ENCODE results near the gene SNTG2. TPM values are rescaled to one million over a fixed set of nuclear protein-coding genes. Genes with fewer than 3 reads are reported as not detected.

SNTG2 gene
- total RNA-seq, 2 experiments from 2014 or later, result 2.9 to 3.5 TPM

DNA sequence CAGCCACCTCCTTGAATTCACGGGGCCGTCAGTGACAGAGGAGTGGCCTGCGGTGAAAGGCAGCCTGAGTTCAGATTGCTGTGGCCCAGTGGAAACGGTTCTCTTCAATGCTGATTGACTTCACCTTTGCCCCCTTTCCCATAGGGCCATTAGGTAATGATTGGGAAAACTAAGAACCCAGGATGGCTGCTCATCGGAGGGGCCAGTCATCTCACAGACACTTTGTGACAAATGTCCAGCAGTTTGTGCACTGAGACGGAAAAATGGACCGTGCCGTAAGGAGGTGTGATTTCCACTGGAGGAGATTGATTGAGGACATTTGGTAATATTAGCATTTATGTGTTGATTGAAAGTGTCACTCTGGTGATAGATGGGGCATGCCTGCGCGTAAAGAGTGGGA is 402.9 kb downstream of the SNTG2 start:
- Mint-ChIP-seq H3K4me3 (no peak overlapping the region), H3K4me1 (no peaks in the 10 kb centered on the region), H3K9me3 (peaks cover 4% of the 10 kb centered on the region), H3K27ac (no peak overlapping the region), H3K36me3 (peaks cover 3% of the 10 kb centered on the region), H3K27me3 (peaks cover 2% of the 10 kb centered on the region)
- ATAC-seq (ENCODE audit: low read depth) (no peak), DNase-seq (no peak)
- POLR2A ChIA-PET, result no interaction called here

DNA sequence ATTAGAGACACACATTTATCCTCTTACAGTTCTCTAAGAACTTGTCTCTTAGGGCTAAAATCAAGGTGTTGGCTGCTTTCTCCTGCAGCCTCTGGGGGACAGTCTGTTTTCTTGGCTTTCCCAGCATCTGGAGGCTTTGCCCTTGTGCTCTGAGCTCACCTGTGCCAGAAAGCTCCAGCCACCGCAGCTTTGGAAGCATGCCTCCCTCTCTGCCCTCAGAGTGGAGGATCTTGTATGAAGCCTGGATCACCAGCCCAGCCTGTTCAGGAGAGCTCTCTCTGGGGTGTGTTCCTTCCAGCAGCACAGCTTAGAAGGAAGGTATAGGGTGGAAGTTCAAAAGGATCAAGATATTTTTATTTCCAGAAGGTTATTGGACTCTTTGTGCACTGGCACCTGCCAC is 409.5 kb downstream of the SNTG2 start:
- POLR2A ChIA-PET, result no interaction called here
- H3K9me3 Mint-ChIP-seq, result peaks cover 4% of the 10 kb centered on the region
- DNase-seq (no peak), ATAC-seq (ENCODE audit: low read depth) (no peak)
- H3K4me3 Mint-ChIP-seq, result no peak overlapping the region
- H3K36me3 Mint-ChIP-seq, result no peaks in the 10 kb centered on the region
- H3K27ac Mint-ChIP-seq, result no peak overlapping the region
- no peaks in the 10 kb centered on the region for H3K27me3 Mint-ChIP-seq
- no peaks in the 10 kb centered on the region for H3K4me1 Mint-ChIP-seq

DNA sequence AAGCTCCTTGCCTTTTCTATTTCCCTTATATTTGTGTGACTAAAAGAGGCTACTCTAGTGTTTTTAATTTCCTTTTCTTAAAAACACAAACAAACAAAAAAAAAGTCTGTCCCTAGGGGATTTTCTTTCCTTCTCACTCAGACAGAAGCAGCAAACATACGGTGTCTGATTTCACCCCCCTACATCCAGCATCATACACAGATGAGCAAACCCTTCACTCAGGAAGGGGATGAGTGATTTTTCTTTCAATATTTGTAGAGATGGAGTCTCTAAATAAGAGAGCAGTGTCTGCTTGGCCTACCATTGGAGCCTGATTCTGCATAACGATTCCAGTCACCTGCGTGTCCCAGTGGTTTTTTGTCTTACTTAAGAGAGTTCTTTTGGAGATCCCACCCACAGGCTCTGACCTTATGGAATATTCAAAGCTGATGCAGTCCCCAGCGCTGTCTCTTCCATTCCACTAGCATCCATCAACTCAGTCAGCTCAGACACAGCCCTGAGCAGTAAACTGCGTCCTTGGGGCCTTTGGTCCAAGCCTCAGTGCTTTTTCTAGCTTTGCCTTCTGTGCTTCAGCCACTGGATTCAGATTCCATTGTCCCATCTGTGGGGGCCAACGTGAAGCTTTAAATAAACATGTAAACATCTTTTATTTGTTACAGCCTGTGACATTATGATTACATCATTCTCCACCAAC is 410.1 kb downstream of the SNTG2 start:
- no peak overlapping the region for H3K4me3 Mint-ChIP-seq
- DNase-seq (no peak), ATAC-seq (ENCODE audit: low read depth) (no peak)
- no peaks in the 10 kb centered on the region for H3K4me1 Mint-ChIP-seq
- no peaks in the 10 kb centered on the region for H3K27me3 Mint-ChIP-seq
- POLR2A ChIA-PET, result no interaction called here
- H3K36me3 Mint-ChIP-seq, result no peaks in the 10 kb centered on the region
- H3K9me3 Mint-ChIP-seq, result peaks cover 4% of the 10 kb centered on the region
- no peak overlapping the region for H3K27ac Mint-ChIP-seq

DNA sequence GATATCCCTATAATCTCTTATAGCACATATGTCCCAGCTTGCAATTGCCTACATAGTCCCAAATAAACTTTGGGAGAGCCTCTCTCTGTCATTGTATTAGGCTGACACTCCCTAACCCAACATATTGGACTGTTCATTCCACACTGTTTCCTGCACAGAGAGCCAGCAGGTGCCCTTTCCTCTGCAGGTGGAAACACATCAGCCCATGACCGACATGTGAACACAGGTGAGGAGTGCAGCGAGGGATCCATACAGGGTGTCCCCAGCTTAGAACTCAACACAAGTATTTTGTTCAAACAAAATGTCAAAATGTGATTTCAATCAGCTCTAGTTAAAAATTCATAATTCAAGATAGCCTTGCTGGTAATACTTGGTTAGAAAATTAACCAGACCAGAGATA is 412.7 kb downstream of the SNTG2 start:
- ATAC-seq (ENCODE audit: low read depth), result no peak
- H3K27ac Mint-ChIP-seq, result no peak overlapping the region
- no peak for DNase-seq
- no peaks in the 10 kb centered on the region for H3K27me3 Mint-ChIP-seq
- H3K4me1 Mint-ChIP-seq, result no peaks in the 10 kb centered on the region
- H3K9me3 Mint-ChIP-seq, result peaks cover 4% of the 10 kb centered on the region
- no peak overlapping the region for H3K4me3 Mint-ChIP-seq
- POLR2A ChIA-PET, result no interaction called here
- no peaks in the 10 kb centered on the region for H3K36me3 Mint-ChIP-seq

DNA sequence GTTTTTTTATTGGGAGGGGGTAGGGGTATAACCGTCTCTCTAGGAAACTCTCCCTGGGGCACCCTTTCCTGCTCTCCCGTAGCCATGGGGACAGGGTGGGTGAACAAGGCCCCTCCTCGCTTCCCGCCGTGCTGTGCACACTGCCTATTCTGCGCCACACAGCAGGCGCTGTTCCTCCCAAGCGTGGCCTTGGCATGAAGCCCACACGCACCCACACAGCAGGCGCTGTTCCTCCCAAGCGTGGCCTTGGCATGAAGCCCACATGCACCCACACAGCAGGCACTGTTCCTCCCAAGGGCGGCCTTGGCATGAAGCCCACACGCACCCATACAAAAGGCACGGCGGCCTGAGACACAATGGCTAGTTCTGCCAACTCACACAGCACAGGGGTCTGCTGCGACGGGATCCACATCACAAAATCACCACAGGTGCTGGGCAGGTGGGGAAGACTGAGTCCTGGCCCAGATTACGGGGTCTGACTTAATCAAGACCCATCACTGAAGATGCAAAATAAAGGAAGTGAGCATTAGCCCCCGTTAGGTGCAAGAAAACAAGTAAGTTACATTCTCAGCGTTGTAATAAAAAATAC is 416.0 kb downstream of the SNTG2 start:
- Mint-ChIP-seq H3K27ac (peak overlapping the region; percentile 38), H3K4me3 (no peak overlapping the region), H3K4me1 (no peaks in the 10 kb centered on the region), H3K27me3 (no peaks in the 10 kb centered on the region), H3K9me3 (peaks cover 4% of the 10 kb centered on the region), H3K36me3 (no peaks in the 10 kb centered on the region)
- ATAC-seq (ENCODE audit: low read depth) (no peak), DNase-seq (no peak)
- POLR2A ChIA-PET, result no interaction called here

DNA sequence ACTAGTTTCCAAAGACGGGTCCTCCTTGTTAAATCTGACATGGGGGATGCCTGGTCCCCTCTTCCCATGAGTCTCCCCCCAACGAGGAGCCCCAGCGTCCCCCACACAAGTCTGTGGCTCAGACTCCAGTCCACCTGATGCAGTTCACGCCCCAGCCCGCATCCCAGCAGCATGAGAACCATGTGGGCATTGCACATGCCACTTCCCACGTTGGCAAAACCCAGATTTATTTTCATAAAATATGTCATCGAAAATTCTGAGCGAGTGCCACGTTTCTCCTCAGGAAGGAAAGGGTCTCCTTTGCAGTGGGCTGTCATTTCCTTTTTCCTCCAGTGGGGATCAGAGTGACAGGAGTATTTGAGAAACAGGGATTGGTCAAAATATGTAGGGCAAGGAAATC is 417.0 kb downstream of the SNTG2 start:
- no peak overlapping the region for H3K4me3 Mint-ChIP-seq
- no peaks in the 10 kb centered on the region for H3K36me3 Mint-ChIP-seq
- DNase-seq, result no peak
- POLR2A ChIA-PET, result no interaction called here
- ATAC-seq (ENCODE audit: low read depth), result no peak
- no peak overlapping the region for H3K27ac Mint-ChIP-seq
- H3K4me1 Mint-ChIP-seq, result no peaks in the 10 kb centered on the region
- H3K27me3 Mint-ChIP-seq, result peaks cover 2% of the 10 kb centered on the region
- peaks cover 4% of the 10 kb centered on the region for H3K9me3 Mint-ChIP-seq

DNA sequence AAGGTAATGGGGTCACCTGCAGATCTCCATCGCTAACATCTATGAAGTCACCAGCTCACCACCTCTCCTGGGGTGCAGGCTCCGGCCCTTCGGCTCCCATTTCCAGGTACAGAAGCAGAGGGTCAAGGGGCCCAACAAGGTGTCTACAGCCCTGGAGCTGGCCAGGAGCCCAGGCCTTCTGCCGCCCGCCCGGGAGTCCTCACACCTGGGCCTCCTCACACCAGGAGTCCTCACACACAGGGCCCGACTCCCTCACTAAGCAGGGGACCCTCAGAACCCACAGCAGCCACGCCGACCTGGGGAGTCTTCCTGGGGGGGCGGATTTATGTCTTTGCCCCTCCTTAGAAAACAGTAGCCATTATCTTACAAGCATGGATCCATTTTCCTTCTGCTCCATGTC is 419.3 kb downstream of the SNTG2 start:
- H3K9me3 Mint-ChIP-seq, result no peaks in the 10 kb centered on the region
- no peaks in the 10 kb centered on the region for H3K4me1 Mint-ChIP-seq
- DNase-seq (no peak), ATAC-seq (ENCODE audit: low read depth) (no peak)
- H3K36me3 Mint-ChIP-seq, result no peaks in the 10 kb centered on the region
- H3K4me3 Mint-ChIP-seq, result no peak overlapping the region
- peaks cover 2% of the 10 kb centered on the region for H3K27me3 Mint-ChIP-seq
- no peak overlapping the region for H3K27ac Mint-ChIP-seq
- POLR2A ChIA-PET, result no interaction called here

DNA sequence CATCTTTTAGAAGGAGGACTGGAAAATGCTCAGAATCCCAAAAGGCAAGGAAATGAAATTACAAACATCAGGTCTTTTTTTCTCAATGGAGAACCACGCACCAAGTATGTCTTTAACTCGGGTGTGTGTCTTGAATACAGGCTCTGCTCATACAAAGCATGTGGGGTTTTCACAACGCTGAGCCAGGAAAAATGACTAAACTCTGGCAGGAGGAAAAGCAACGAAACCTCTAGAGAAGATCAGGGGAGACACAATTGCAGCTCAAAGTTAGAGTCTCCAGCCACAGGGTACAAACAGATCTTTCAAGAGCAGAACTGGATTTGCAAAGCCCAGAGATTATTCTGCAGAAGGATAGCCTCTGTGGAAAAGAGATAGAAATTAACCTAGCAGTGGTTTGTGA is 419.8 kb downstream of the SNTG2 start:
- Mint-ChIP-seq H3K4me3 (no peak overlapping the region), H3K27me3 (peaks cover 4% of the 10 kb centered on the region), H3K4me1 (no peaks in the 10 kb centered on the region), H3K27ac (no peak overlapping the region), H3K36me3 (no peaks in the 10 kb centered on the region), H3K9me3 (no peaks in the 10 kb centered on the region)
- ATAC-seq (ENCODE audit: low read depth), result no peak
- DNase-seq, result no peak
- POLR2A ChIA-PET, result no interaction called here

DNA sequence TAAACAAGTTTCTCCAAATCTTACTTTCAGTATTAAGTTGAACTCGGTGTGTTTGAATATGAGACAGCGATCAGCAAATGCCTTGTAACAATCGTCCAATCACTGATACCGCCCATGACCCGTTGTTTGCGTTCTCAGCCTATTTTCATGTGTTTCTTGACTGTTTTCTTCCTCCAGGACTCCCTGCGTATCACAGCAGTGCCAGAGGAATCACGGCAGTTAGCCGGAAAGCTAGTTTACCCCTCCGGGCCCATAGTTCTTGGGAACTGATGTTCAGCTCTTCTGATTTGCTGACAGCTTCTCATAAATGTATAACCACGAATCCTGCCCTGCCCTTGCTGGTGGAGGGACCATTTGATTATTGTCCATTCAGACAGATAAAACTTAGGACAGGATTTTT is 420.4 kb downstream of the SNTG2 start:
- Mint-ChIP-seq H3K27ac (no peak overlapping the region), H3K4me1 (no peaks in the 10 kb centered on the region), H3K27me3 (peaks cover 4% of the 10 kb centered on the region), H3K4me3 (no peak overlapping the region), H3K36me3 (no peaks in the 10 kb centered on the region), H3K9me3 (no peaks in the 10 kb centered on the region)
- DNase-seq, result no peak
- POLR2A ChIA-PET, result no interaction called here
- ATAC-seq (ENCODE audit: low read depth), result no peak

DNA sequence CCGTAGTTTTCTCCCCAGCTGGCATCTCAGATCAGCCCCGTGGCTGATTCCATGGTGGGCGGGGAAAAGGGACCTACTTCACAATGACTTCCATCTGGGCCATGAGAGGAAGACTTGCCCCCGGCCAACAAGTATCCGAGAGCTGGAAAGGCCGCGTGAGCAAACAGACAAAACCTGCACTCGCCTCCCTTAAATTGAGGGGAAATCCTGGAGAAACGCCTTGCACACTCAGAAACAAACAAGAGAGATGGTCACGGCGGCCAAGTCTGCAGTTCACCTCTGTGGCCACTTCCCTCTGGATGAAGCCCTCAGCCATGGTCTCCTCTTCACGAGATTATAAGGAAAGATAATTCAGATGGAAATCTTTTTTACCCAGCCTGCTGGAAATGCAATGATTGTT is 423.2 kb downstream of the SNTG2 start:
- ATAC-seq (ENCODE audit: low read depth), result no peak
- Mint-ChIP-seq H3K4me3 (no peak overlapping the region), H3K9me3 (no peaks in the 10 kb centered on the region), H3K27me3 (peaks cover 4% of the 10 kb centered on the region), H3K4me1 (no peaks in the 10 kb centered on the region), H3K27ac (no peak overlapping the region), H3K36me3 (no peaks in the 10 kb centered on the region)
- DNase-seq, result no peak
- POLR2A ChIA-PET, result no interaction called here

DNA sequence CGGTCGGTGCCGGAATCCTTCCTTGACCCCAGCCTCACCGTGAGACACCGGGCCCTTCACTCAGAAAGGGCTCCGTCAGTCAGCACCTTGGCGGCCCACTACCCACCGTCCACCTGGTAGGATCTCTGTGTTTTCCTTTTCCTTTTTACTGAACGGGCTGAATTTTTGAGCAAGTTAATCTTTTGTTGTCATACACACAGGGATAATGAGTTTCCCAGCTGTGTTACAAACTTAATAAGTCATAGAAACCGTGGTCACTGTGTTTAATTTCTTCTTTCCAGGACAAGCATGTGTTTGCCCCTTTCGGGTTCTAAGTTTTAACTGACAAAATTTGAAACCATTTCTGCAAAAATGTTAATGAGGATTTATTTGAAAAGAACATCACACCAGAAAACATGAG is 423.6 kb downstream of the SNTG2 start:
- Mint-ChIP-seq H3K4me3 (no peak overlapping the region), H3K9me3 (no peaks in the 10 kb centered on the region), H3K27me3 (peaks cover 4% of the 10 kb centered on the region), H3K4me1 (no peaks in the 10 kb centered on the region), H3K36me3 (no peaks in the 10 kb centered on the region), H3K27ac (no peak overlapping the region)
- no peak for ATAC-seq (ENCODE audit: low read depth)
- DNase-seq, result no peak
- POLR2A ChIA-PET, result no interaction called here

DNA sequence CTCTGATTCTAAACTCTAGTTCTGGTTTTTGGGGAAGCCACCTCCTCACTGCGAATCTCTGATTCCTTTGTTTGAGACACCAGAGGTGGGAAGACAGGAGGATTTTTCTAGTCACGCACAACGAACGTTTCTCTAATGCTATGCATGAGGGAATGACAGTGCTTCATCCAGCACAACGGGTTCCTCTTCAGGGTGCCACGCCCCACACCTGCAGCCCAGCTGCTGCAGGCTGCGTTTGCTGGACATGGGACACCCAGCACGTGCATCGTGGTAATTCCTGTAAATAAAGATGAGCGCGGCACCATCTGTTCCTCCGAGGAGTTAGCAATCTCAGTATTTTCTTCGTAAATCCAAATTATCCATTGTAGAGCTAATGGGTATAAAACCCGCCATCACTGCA is 425.1 kb downstream of the SNTG2 start:
- POLR2A ChIA-PET, result no interaction called here
- no peak overlapping the region for H3K27ac Mint-ChIP-seq
- H3K9me3 Mint-ChIP-seq, result no peaks in the 10 kb centered on the region
- ATAC-seq (ENCODE audit: low read depth) (no peak), DNase-seq (no peak)
- peaks cover 4% of the 10 kb centered on the region for H3K27me3 Mint-ChIP-seq
- no peaks in the 10 kb centered on the region for H3K36me3 Mint-ChIP-seq
- no peak overlapping the region for H3K4me3 Mint-ChIP-seq
- no peaks in the 10 kb centered on the region for H3K4me1 Mint-ChIP-seq

DNA sequence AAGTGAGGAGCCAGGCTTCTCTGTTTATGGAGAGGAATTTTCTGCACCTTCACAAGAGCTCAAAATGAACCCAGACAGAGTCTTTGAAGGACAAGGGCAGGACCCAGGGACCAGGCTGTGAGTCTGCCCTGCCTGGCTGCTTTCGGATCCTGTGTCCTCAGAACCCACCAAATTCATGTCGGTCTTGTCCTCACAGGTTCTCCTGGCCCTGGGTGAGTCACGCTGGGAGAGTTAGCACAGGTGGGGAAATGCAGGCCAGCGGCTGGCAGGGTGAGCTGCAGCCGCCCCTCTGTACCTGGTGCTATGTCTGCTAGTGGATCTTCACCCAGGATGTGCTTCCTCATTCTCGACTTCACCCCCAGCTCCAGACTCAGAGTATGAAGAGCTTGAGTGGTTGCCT is 426.8 kb downstream of the SNTG2 start:
- POLR2A ChIA-PET, result no interaction called here
- no peak overlapping the region for H3K27ac Mint-ChIP-seq
- no peaks in the 10 kb centered on the region for H3K4me1 Mint-ChIP-seq
- ATAC-seq (ENCODE audit: low read depth), result no peak
- no peak for DNase-seq
- H3K27me3 Mint-ChIP-seq, result peaks cover 2% of the 10 kb centered on the region
- no peaks in the 10 kb centered on the region for H3K36me3 Mint-ChIP-seq
- H3K4me3 Mint-ChIP-seq, result no peak overlapping the region
- H3K9me3 Mint-ChIP-seq, result no peaks in the 10 kb centered on the region

DNA sequence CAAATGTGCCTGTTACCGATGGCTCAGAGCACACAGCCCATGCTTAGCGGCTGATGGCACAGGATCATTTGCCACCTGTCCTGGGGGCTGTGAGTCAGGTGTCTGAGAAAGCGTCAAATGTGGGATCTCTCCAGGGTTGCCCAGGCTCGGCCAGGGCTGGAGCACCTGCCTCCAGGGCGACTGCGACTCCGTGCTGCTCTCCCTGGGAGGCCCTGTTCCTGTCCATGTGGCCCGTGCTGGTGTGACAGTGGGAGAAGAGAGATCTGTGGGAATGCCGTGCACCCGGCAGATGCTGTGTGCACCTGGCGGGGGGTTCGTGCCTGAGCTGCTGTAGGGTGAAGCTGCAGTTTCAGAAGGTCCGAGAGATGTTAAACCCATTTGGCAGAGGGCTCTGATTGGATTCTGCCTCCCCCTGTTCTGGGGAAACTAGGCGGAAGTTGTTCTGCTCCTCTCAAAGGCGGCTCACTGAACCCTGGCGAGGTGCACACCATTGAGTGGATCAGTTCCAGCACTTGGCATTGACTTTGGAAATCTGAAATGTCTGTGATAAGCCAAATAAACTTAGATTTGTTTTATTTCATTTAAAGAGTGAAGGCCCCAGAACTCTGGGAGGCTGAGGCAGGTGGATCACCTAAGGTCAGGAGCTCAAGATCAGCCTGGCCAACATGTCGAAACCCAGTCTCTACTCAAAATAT is 428.0 kb downstream of the SNTG2 start:
- Mint-ChIP-seq H3K36me3 (no peaks in the 10 kb centered on the region), H3K9me3 (peaks cover under 1% of the 10 kb centered on the region), H3K27ac (no peak overlapping the region), H3K27me3 (peaks cover 2% of the 10 kb centered on the region), H3K4me1 (no peaks in the 10 kb centered on the region), H3K4me3 (no peak overlapping the region)
- DNase-seq, result no peak
- no peak for ATAC-seq (ENCODE audit: low read depth)
- POLR2A ChIA-PET, result no interaction called here
